K562 (cell line): ENCODE results near the gene ZFY. TPM values are rescaled to one million over a fixed set of nuclear protein-coding genes. Genes with fewer than 3 reads are reported as not detected.

Experiments used
- ATAC-seq: fragments of 200-7000 bp; cut with Tn5 transposase; 3 replicates; pipeline ENCODE4 v1.9.1; 2020; ENCODE audit warnings: moderate library complexity
- BruUV-seq: library from RNA; stranded (reverse); fragments of 400-500 nt; replicated peaks from 2 replicates; lab custom pipeline; 2021; lab: Mats Ljungman, UMichigan
- CTCF ChIA-PET: fragments of 300-600 bp; formaldehyde crosslinking; extraction: SDS; loops from one replicate; lab custom pipeline; 2021; ENCODE audit warnings: low intra/inter-chr PET ratio; lab: Yijun Ruan, JAX
- POLR2A ChIA-PET: fragments of 300-600, 350-650 bp; sonication (Branson Sonifier 250); formaldehyde crosslinking; extraction: SDS; loops from one replicate; lab custom pipeline; 2021; ENCODE audit warnings: antibody characterized with exemption, inconsistent platforms; lab: Yijun Ruan, JAX
- DNase-seq, 4 experiments: peaks; one replicate each; pipeline versions ENCODE4 v3.0.0 to v3.0.0-alpha.2; 2011 to 2018; ENCODE audit warnings: low spot score in 3 of 4, mixed read lengths in 3 of 4; ENCODE audit errors: extremely low read depth in 1 of 4
- FAIRE-seq: peaks from 2 replicates; lab custom pipeline; 2011; peaks lifted over from hg19 to GRCh38; lab: Jason Lieb, UNC
- H2AFZ ChIP-seq: 2 replicates; pipeline ENCODE4 v1.6.0; 2011; ENCODE audit warnings: low read depth, low read length, control low read depth, inconsistent platforms
- H3K27ac ChIP-seq: fragments of 200-600 bp; 3 replicates; pipeline ENCODE4 v1.8.0; 2011; ENCODE audit warnings: low read depth, mild to moderate bottlenecking, control low read depth, inconsistent platforms, low read length, moderate library complexity, mixed read lengths; ENCODE audit errors: extremely low read depth
- H3K27me3 ChIP-seq, 2 experiments: fragments of 300-600 bp in 1 of 2; 2 replicates in 1 of 2; 3 replicates in 1 of 2; pipeline versions ENCODE4 v1.6.0 to v1.8.0; 2011; ENCODE audit warnings: inconsistent platforms in 2 of 2, low read length in 2 of 2, mild to moderate bottlenecking in 1 of 2, mixed read lengths in 1 of 2, moderate library complexity in 1 of 2; ENCODE audit not compliant: control insufficient read depth in 2 of 2, insufficient read depth in 2 of 2
- H3K36me3 ChIP-seq: fragments of 300-600 bp; 3 replicates; pipeline ENCODE4 v1.8.0; 2011; ENCODE audit warnings: mild to moderate bottlenecking, low read length, inconsistent platforms; ENCODE audit not compliant: control insufficient read depth, insufficient read depth
- H3K4me1 ChIP-seq, 2 experiments: fragments of 200-600 bp in 1 of 2; replicated peaks in 1 of 2; 2 replicates in 1 of 2; 3 replicates in 1 of 2; pipeline versions ENCODE4 v1.5.1 to v1.8.0; 2011; ENCODE audit warnings: inconsistent platforms in 2 of 2, low read length in 2 of 2, mild to moderate bottlenecking in 1 of 2, mixed read lengths in 1 of 2, moderate library complexity in 1 of 2; ENCODE audit not compliant: control insufficient read depth in 2 of 2, insufficient read depth in 2 of 2
- H3K4me2 ChIP-seq: 2 replicates; pipeline ENCODE4 v1.6.1; 2011; ENCODE audit warnings: low read length, control low read depth, inconsistent platforms, mixed read lengths; ENCODE audit not compliant: insufficient read depth
- H3K4me3 ChIP-seq: fragments of 200-600 bp; sonication (generic), shearing (Covaris generic); 2 replicates; pipeline ENCODE4 v1.5.1; 2016; ENCODE audit warnings: control low read depth, inconsistent platforms
- H3K79me2 ChIP-seq: fragments of 200-600 bp; 3 replicates; pipeline ENCODE4 v1.8.0; 2011; ENCODE audit warnings: low read length, inconsistent platforms; ENCODE audit not compliant: control insufficient read depth, insufficient read depth
- H3K9ac ChIP-seq, 2 experiments: 2 replicates each; pipeline versions ENCODE4 v1.6.0 to v1.6.1; 2011; ENCODE audit warnings: low read depth in 2 of 2, low read length in 2 of 2, control low read depth in 1 of 2, inconsistent platforms in 1 of 2, mild to moderate bottlenecking in 1 of 2, mixed read lengths in 1 of 2; ENCODE audit not compliant: insufficient read depth in 1 of 2
- H3K9me1 ChIP-seq: one replicate; pipeline ENCODE4 v1.6.0; 2011; ENCODE audit warnings: inconsistent platforms, mild to moderate bottlenecking, low read length, moderate library complexity; ENCODE audit not compliant: control insufficient read depth, insufficient read depth
- H3K9me3 ChIP-seq: replicated peaks from 2 replicates; pipeline ENCODE4 v1.5.1; 2011; ENCODE audit warnings: low read depth, low read length, inconsistent platforms; ENCODE audit not compliant: control insufficient read depth, insufficient read depth
- H4K20me1 ChIP-seq: replicated peaks from 2 replicates; pipeline ENCODE4 v1.6.1; 2011; ENCODE audit warnings: low read length, inconsistent platforms, mixed read lengths; ENCODE audit not compliant: control insufficient read depth, insufficient read depth
- HDAC1 ChIP-seq, 2 experiments: fragments of 450-650 bp; IDR thresholded peaks; 2 replicates each; pipeline ENCODE4 v1.6.1; 2016 to 2017; ENCODE audit warnings: inconsistent platforms in 1 of 2, mild to moderate bottlenecking in 1 of 2, moderate library complexity in 1 of 2
- LEF1 ChIP-seq: fragments of 450-650 bp; IDR thresholded peaks from 2 replicates; pipeline ENCODE4 v1.6.1; 2016; ENCODE audit warnings: mild to moderate bottlenecking
- PPARD ChIP-seq: fragments of 250-450 bp; sonication (Bioruptor Pico); IDR thresholded peaks from 2 replicates; pipeline ENCODE4 v1.8.0; 2022; ENCODE audit warnings: inconsistent platforms, mild to moderate bottlenecking, moderate library complexity
- RFX1 ChIP-seq: fragments of 450-650 bp; IDR thresholded peaks from 2 replicates; pipeline ENCODE4 v1.6.1; 2016; ENCODE audit warnings: mild to moderate bottlenecking, moderate library complexity
- TCF3 ChIP-seq: sonication (generic); formaldehyde crosslinking; IDR thresholded peaks from 2 replicates; pipeline ENCODE4 v1.4.0; 2020; ENCODE audit warnings: mild to moderate bottlenecking, missing genetic modification reagents
- YY1 ChIP-seq, 3 experiments: IDR thresholded peaks; 2 replicates each; pipeline ENCODE4 v1.6.1; 2011; ENCODE audit warnings: low read length in 2 of 3, mild to moderate bottlenecking in 2 of 3, moderate library complexity in 2 of 3, borderline replicate concordance in 1 of 3, control low read depth in 1 of 3, low read depth in 1 of 3; ENCODE audit not compliant: insufficient read depth in 3 of 3, insufficient replicate concordance in 2 of 3, control insufficient read depth in 1 of 3, insufficient read length in 1 of 3; ENCODE audit errors: extremely low read depth in 1 of 3
- ZNF79 ChIP-seq: fragments of 250-450 bp; sonication (Bioruptor Pico); IDR thresholded peaks from 2 replicates; pipeline ENCODE4 v1.4.0; 2020; ENCODE audit warnings: low read depth, mild to moderate bottlenecking, moderate library complexity
- WGBS: fragments of 100-300 bp; shearing (Covaris generic); methylation state at CpG from one replicate; pipeline ENCODE4 v1.1.6; 2016; ENCODE audit warnings: low coverage, mixed read lengths; ENCODE audit not compliant: insufficient coverage; ENCODE audit errors: missing lambda C conversion rate; 5-methylcytosine and 5-hydroxymethylcytosine counted together
- in situ Hi-C: fragments of 300-500 bp; cut with MboI; formaldehyde crosslinking; loops from 4 replicates; pipeline ENCODE4 v1.15.0; 2018; ENCODE audit warnings: inconsistent platforms, mixed read lengths
- intact Hi-C: fragments of 100-400 bp; cut with micrococcal nuclease; formaldehyde crosslinking; loops from 2 replicates; pipeline ENCODE4 v1.14.2; 2022
- polyA plus RNA-seq, 8 experiments: library from polyadenylated mRNA; depleted of rRNA in 4 of 8; stranded (reverse) in 5 of 8; unstranded in 3 of 8; fragments of >200 nt; fragmentation: Nextera tagmentation in 2 of 8; fragmentation: Illumina TruSeq in 1 of 8; extraction: Ambion mirVana in 2 of 8; extraction: Trizol in 1 of 8; gene quantifications; 2 replicates each; pipeline versions ENCODE4 v1.2.1 to v1.2.3, GENCODE V29; 2011 to 2014; ENCODE audit warnings: inconsistent platforms in 1 of 8, missing spikeins in 1 of 8
- total RNA-seq, 7 experiments: library from RNA; depleted of rRNA in 6 of 7; stranded (reverse); fragments of >200 nt in 6 of 7; fragmentation: Illumina TruSeq in 2 of 7; extraction: Trizol in 2 of 7; gene quantifications; 2 replicates each; pipeline versions ENCODE4 v1.2.1 to v1.2.3, GENCODE V29; 2011 to 2021; ENCODE audit warnings: low replicate concordance in 1 of 7
- TF ChIP-seq, protein P1 (sequence below): sonication (generic); IDR thresholded peaks from 2 replicates; pipeline ENCODE4 v1.6.1; 2016
- TF ChIP-seq, protein P2 (sequence below): fragments of 250-450 bp; sonication (Bioruptor Pico); IDR thresholded peaks from 2 replicates; pipeline ENCODE4 v1.5.0; 2020; ENCODE audit warnings: mild to moderate bottlenecking

Gene ZFY
- total and polyA plus RNA-seq, 9 of the 15 experiments (the other 6 are each of a cell fraction or from before 2014, with no cell fraction given) = not detected

DNA sequence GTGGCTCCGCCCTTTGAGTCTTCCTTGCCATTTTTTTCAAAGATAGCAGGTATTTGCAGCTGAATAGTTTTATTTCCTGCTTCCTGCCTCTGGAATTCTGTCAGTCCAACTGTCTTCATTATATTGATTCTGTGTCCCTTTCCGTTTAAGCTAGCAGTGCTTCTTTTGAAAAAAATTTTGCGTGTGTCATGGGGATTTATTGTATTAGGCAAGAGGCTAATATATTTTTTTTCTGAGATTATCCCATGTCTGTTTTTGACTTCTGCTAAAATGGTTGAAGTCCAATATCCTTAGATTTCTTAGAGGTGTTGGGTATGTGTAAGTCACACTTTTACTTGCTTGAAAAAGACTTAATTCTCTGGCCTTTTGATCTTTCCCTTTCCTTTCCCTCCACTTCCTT is 20.4 kb downstream of the ZFY start:
- Histone ChIP-seq H3K4me1 (no peaks in the 10 kb centered on the region), H4K20me1 (no peaks in the 10 kb centered on the region), H3K9me3 (no peaks in the 10 kb centered on the region), H3K9ac (no peak overlapping the region), H3K27ac (no peak overlapping the region), H3K36me3 (no peaks in the 10 kb centered on the region), H3K27me3 (no peaks in the 10 kb centered on the region), H3K9me1 (no peaks in the 10 kb centered on the region), H3K4me2 (no peak overlapping the region), H3K4me3 (no peak overlapping the region), H2AFZ (no peak overlapping the region), H3K79me2 (no peaks in the 10 kb centered on the region)
- WGBS = no CpG with 5 or more reads among the region's 3 CpGs
- CTCF ChIA-PET = no interaction called here
- POLR2A ChIA-PET = no interaction called here
- TF ChIP-seq YY1 (IDR thresholded peaks at IDR 0.05; ENCODE audit: borderline replicate concordance in 1 of 3, control insufficient read depth in 1 of 3, extremely low read depth in 1 of 3, insufficient read depth in 3 of 3, insufficient read length in 1 of 3, insufficient replicate concordance in 2 of 3, low read depth in 1 of 3, low read length in 2 of 3) (no peak), RFX1 (no peak), PPARD (no peak), ZNF79 (CRISPR knock-in tag) (no peak), LEF1 (no peak), TCF3 (CRISPR knock-in tag) (no peak), HDAC1 (IDR thresholded peaks at IDR 0.05) (no peak)
- TF ChIP-seq, protein P1, sequence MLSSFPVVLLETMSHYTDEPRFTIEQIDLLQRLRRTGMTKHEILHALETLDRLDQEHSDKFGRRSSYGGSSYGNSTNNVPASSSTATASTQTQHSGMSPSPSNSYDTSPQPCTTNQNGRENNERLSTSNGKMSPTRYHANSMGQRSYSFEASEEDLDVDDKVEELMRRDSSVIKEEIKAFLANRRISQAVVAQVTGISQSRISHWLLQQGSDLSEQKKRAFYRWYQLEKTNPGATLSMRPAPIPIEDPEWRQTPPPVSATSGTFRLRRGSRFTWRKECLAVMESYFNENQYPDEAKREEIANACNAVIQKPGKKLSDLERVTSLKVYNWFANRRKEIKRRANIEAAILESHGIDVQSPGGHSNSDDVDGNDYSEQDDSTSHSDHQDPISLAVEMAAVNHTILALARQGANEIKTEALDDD = no peak
- TF ChIP-seq, protein P2, sequence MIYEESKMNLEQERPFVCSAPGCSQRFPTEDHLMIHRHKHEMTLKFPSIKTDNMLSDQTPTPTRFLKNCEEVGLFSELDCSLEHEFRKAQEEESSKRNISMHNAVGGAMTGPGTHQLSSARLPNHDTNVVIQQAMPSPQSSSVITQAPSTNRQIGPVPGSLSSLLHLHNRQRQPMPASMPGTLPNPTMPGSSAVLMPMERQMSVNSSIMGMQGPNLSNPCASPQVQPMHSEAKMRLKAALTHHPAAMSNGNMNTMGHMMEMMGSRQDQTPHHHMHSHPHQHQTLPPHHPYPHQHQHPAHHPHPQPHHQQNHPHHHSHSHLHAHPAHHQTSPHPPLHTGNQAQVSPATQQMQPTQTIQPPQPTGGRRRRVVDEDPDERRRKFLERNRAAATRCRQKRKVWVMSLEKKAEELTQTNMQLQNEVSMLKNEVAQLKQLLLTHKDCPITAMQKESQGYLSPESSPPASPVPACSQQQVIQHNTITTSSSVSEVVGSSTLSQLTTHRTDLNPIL = no peak
- no peak for DNase-seq
- no peak for FAIRE-seq
- no TSS peak for BruUV-seq
- ATAC-seq = no peak
- in situ Hi-C loops (no loop called here), intact Hi-C loops (no loop called here)
